BE2C (cell line): Measurements from ENCODE around the gene MAN2B2.
A peak's percentile ranks its signal among the peaks of the same experiment; 100 is the strongest.

Experiments
- DNase-seq: peaks from one replicate; pipeline ENCODE4 v3.0.0-alpha.2; 2020
- H3K27me3 ChIP-seq: fragments of 250-450 bp; sonication (Bioruptor Pico); 2 replicates; pipeline ENCODE4 v1.5.1; 2020; ENCODE audit warnings: mild to moderate bottlenecking
- H3K36me3 ChIP-seq: fragments of 250-450 bp; sonication (Bioruptor Pico); 2 replicates; pipeline ENCODE4 v1.5.1; 2020; ENCODE audit warnings: mild to moderate bottlenecking
- H3K4me1 ChIP-seq: fragments of 250-450 bp; sonication (Bioruptor Pico); 2 replicates; pipeline ENCODE4 v1.5.1; 2020
- H3K4me3 ChIP-seq: 2 replicates; pipeline ENCODE4 v1.5.1; 2011; ENCODE audit warnings: low read depth, low read length
- H3K9me3 ChIP-seq: fragments of 250-450 bp; sonication (Bioruptor Pico); 2 replicates; pipeline ENCODE4 v1.5.1; 2020
- TF ChIP-seq, protein P1 (sequence below): IDR thresholded peaks from 2 replicates; pipeline ENCODE4 v1.5.1; 2012; ENCODE audit warnings: mild to moderate bottlenecking, low read depth, low read length

MAN2B2 gene

DNA sequence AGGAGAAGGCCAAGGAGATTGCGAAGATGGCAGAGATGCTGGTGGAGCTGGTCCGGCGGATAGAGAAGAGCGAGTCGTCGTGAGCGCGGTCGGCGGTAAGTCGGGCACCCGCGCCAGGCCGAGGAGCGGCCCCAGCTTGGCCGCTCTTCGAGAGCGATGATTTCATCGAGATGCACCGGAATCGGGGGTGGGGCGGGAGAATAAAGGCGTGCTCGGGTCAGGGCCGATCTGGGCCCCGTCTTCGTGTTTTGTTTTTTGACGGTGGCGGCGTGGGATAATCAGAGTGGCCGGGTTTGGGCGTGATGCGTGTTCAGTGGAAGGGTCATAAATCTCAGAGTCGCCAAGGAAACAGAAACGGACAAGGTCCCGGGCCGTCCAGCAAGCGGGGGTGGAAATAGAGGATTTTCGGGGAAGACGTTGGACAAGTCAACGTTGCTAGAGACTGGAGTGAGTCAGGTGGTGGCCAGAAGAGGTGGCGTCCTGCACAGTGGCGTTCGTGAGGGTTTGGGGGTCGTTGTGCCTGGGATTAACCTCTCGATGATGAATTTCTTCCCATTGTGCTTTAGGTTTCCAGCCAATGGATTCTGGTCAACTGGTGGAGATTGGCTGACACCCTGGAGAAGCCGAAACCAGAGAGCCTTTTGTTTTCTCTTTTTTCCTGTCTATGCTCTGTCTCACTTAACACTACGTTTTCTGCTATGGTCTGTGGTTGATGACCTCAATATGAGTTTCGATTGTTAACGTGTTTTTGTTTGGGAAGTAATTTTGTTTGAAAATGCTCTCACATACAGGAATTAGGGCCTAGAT is 66.4 kb downstream of the MAN2B2 start:
- no peaks in the 10 kb centered on the region for H3K27me3 ChIP-seq
- TF ChIP-seq, protein P1, sequence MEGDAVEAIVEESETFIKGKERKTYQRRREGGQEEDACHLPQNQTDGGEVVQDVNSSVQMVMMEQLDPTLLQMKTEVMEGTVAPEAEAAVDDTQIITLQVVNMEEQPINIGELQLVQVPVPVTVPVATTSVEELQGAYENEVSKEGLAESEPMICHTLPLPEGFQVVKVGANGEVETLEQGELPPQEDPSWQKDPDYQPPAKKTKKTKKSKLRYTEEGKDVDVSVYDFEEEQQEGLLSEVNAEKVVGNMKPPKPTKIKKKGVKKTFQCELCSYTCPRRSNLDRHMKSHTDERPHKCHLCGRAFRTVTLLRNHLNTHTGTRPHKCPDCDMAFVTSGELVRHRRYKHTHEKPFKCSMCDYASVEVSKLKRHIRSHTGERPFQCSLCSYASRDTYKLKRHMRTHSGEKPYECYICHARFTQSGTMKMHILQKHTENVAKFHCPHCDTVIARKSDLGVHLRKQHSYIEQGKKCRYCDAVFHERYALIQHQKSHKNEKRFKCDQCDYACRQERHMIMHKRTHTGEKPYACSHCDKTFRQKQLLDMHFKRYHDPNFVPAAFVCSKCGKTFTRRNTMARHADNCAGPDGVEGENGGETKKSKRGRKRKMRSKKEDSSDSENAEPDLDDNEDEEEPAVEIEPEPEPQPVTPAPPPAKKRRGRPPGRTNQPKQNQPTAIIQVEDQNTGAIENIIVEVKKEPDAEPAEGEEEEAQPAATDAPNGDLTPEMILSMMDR = no peak
- peak; percentile 39 for DNase-seq
- peak overlapping the region; percentile 89 for H3K4me3 ChIP-seq
- peaks cover 17% of the 10 kb centered on the region for H3K36me3 ChIP-seq
- H3K9me3 ChIP-seq = no peaks in the 10 kb centered on the region
- no peaks in the 10 kb centered on the region for H3K4me1 ChIP-seq

DNA sequence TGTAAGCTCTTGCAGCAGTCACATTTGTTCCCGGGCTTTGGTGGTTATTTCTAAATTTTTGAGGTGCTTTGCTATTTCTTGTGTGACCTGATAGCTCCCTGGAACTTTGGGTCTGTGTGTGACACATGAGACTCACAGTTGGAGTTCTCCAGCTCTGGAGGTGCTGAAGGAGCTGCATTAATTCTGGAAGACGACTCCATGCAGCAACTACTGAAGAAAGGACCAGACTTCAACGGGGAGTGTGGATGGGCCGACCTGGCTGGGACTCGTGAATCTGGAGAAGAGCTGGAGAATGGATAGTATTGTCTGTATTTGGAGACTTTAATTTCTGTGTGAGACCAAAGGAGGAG is 67.0 kb downstream of the MAN2B2 start:
- peak overlapping the region; percentile 89 for H3K4me3 ChIP-seq
- TF ChIP-seq, protein P1 = no peak

GRCh38 chr4:6643141-6643847 is 68.3 kb downstream of the MAN2B2 start:
- H3K36me3 ChIP-seq = peaks cover 17% of the 10 kb centered on the region
- no peak for DNase-seq
- TF ChIP-seq, protein P1 = no peak
- H3K9me3 ChIP-seq = no peaks in the 10 kb centered on the region
- H3K27me3 ChIP-seq = no peaks in the 10 kb centered on the region
- H3K4me3 ChIP-seq = no peak overlapping the region
- no peaks in the 10 kb centered on the region for H3K4me1 ChIP-seq

More for the DNA sequence above, 67.0 kb downstream of the MAN2B2 start:
- Histone ChIP-seq H3K27me3 (no peaks in the 10 kb centered on the region), H3K9me3 (no peaks in the 10 kb centered on the region), H3K4me1 (no peaks in the 10 kb centered on the region), H3K36me3 (peaks cover 17% of the 10 kb centered on the region)
- no peak for DNase-seq

DNA sequence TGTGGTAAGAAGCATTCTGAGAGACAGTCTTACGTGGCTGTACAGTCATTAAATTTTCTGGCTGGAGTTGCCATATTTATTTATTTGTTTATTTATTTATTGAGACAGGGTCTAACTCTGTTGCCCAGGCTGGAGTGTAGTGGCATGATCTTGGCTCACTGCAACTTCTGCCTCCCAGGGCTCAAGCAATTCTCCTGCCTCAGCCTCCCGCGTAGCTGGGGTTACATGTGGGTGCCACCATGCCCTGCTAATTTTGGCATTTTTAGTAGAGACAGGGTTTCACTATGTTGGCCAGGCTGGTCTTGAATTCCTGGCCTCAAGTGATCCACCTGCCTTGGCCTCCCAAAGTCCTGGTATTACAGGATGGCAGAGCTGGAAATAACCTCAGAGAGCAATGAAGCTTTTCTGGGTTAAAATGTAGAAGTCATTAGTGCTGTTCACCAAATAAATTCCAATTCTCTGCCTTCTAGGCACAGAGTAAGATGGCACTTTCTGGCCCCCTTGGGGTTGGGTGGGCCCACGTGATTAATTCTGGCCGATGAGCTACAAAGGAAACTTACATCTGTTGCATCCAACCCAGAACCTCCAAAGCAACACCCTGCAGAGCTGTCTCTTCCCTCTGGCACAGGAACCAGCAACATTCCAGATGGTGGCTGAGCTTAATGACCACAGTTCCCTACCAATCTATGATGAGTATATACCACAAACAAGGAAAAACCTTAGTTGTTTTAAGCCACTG is 70.0 kb downstream of the MAN2B2 start:
- TF ChIP-seq, protein P1 = no peak
- DNase-seq = no peak
- no peaks in the 10 kb centered on the region for H3K27me3 ChIP-seq
- H3K4me3 ChIP-seq = no peak overlapping the region
- no peaks in the 10 kb centered on the region for H3K4me1 ChIP-seq
- no peaks in the 10 kb centered on the region for H3K9me3 ChIP-seq
- peaks cover 17% of the 10 kb centered on the region for H3K36me3 ChIP-seq

DNA sequence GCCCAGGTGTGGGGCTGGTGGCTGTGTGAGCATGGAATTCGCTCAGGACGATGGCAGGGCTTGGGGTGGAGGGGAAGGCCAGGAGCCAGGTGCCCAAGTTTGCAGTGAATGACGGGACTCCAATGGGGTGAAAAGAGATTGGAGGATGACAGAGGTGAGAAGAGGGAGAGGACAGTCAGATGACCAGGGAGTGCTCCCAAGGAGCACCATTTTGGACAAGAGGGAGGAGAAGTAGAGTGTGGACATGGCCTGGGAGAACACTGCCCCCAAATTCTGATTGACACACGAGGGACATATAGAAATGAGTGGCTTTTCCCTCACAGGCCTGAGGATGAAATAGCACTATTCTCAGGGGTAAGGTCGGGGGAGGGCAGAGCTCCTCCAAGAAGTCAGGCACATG is 72.2 kb downstream of the MAN2B2 start:
- H3K4me1 ChIP-seq = no peaks in the 10 kb centered on the region
- DNase-seq = no peak
- no peaks in the 10 kb centered on the region for H3K9me3 ChIP-seq
- TF ChIP-seq, protein P1 = no peak
- H3K4me3 ChIP-seq = no peak overlapping the region
- H3K27me3 ChIP-seq = no peaks in the 10 kb centered on the region
- peaks cover 8% of the 10 kb centered on the region for H3K36me3 ChIP-seq
